Gastroesophageal sphincter (tissue), 4 donors: Measurements from ENCODE around the gene ABCA9. TPM values are rescaled to one million over a fixed set of nuclear protein-coding genes. Genes with fewer than 3 reads are reported as not detected.

Experiments used
- ATAC-seq: fragments of 150-250 bp; one replicate; pipeline ENCODE4 v1.9.1; 2016; ENCODE audit warnings: mild to moderate bottlenecking, moderate library complexity
- H3K27ac ChIP-seq, 4 donors: fragments of 200-600 bp; sonication (generic) in 3 of 4; 1 replicate in 3 of 4; 2 replicates in 1 of 4; pipeline ENCODE4 v1.5.1; 2016 to 2019
- H3K27me3 ChIP-seq: fragments of 200-600 bp; sonication (generic); one replicate; pipeline ENCODE4 v1.5.1; 2019
- H3K36me3 ChIP-seq, 2 donors: fragments of 200-600 bp; sonication (generic); one replicate each; pipeline ENCODE4 v1.5.1; 2019; ENCODE audit warnings: control low read depth in 1 of 2
- H3K4me1 ChIP-seq, 3 donors: fragments of 200-600 bp; sonication (generic); 1 replicate in 2 of 3; 2 replicates in 1 of 3; pipeline ENCODE4 v1.5.1; 2016 to 2019; ENCODE audit warnings: control low read depth in 2 of 3
- H3K4me3 ChIP-seq, 2 donors: fragments of 200-600 bp; sonication (generic); one replicate each; pipeline ENCODE4 v1.5.1; 2019; ENCODE audit warnings: mild to moderate bottlenecking in 1 of 2, moderate library complexity in 1 of 2
- H3K9me3 ChIP-seq, 3 donors: fragments of 200-600 bp; sonication (generic); one replicate each; pipeline ENCODE4 v1.5.1; 2017 to 2019; ENCODE audit warnings: control low read depth in 2 of 3
- EP300 ChIP-seq: sonication (generic); formaldehyde crosslinking; IDR thresholded peaks from one replicate; pipeline ENCODE4 v1.6.1; 2017; ENCODE audit warnings: antibody characterized with exemption, mild to moderate bottlenecking
- POLR2A ChIP-seq, 2 donors: fragments of 450-650 bp; IDR thresholded peaks; one replicate each; pipeline ENCODE4 v1.6.1; 2017; ENCODE audit warnings: antibody characterized with exemption in 2 of 2, mild to moderate bottlenecking in 2 of 2, moderate library complexity in 1 of 2
- POLR2AphosphoS5 ChIP-seq: sonication (generic); formaldehyde crosslinking; IDR thresholded peaks from one replicate; pipeline ENCODE4 v1.6.1; 2017; ENCODE audit warnings: antibody characterized with exemption
- WGBS, 2 donors: methylation state at CpG; one replicate each; pipeline ENCODE4 v1.1.5; 2018; ENCODE audit warnings: low coverage in 1 of 2; 5-methylcytosine and 5-hydroxymethylcytosine counted together
- total RNA-seq, 4 donors: library from RNA; depleted of rRNA; stranded (reverse); fragments of >200 nt; gene quantifications; one replicate each; pipeline ENCODE4 v1.1.0, GENCODE V29; 2016
- TF ChIP-seq, protein P1 (sequence below), 4 experiments: fragments of 200-600 bp in 2 of 4; fragments of 450-650 bp in 2 of 4; sonication (generic) in 1 of 4; IDR thresholded peaks; one replicate each; pipeline ENCODE4 v1.5.1; 2017 to 2019; ENCODE audit warnings: antibody characterized with exemption in 4 of 4, mild to moderate bottlenecking in 2 of 4, moderate library complexity in 2 of 4

ABCA9 gene
- total RNA-seq, 4 donors from 2014 or later: 18.3 to 64.6 (median 26.5) TPM

DNA sequence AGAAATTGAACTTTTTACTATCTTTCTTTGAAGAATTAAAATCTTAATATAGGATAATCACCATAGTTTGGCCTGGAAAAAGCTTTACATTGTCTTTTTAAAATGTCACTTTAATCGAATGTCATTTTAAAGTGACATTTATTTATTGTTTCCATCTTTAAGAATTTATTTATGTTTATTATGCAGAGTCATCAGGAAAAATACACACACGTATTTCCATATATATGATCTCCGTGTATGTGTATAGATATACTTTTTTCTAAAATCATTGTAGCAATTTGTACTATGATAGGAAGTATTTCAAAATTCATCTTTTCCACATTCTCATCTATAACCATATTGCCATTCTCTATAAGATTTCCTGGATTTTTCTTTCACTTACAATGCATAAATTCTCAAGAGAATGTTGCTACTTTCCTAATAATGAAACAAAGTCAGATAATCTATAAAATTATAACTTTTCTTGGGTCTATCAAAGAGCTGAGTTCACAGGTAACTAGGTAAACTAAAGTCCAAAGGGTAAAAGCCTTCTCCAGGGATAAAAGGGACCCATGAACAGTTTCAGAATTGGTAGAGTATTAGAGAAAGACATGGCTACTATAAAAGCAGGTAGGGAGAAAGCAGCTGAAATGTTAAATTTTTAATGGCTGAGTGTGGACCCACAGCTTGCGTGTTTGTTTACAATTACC lies 117.5 kb downstream of the ABCA9 start:
- 73 to 74% methylated on average over 4 of the region's 4 CpGs for WGBS, 2 donors
- Histone ChIP-seq H3K27ac (no peak overlapping the region), H3K36me3 (peaks cover 0 to 4% of the 10 kb centered on the region in 2 donors), H3K4me1 (no peaks in the 10 kb centered on the region), H3K27me3 (no peaks in the 10 kb centered on the region), H3K9me3 (no peaks in the 10 kb centered on the region), H3K4me3 (no peak overlapping the region)
- TF ChIP-seq, protein P1, sequence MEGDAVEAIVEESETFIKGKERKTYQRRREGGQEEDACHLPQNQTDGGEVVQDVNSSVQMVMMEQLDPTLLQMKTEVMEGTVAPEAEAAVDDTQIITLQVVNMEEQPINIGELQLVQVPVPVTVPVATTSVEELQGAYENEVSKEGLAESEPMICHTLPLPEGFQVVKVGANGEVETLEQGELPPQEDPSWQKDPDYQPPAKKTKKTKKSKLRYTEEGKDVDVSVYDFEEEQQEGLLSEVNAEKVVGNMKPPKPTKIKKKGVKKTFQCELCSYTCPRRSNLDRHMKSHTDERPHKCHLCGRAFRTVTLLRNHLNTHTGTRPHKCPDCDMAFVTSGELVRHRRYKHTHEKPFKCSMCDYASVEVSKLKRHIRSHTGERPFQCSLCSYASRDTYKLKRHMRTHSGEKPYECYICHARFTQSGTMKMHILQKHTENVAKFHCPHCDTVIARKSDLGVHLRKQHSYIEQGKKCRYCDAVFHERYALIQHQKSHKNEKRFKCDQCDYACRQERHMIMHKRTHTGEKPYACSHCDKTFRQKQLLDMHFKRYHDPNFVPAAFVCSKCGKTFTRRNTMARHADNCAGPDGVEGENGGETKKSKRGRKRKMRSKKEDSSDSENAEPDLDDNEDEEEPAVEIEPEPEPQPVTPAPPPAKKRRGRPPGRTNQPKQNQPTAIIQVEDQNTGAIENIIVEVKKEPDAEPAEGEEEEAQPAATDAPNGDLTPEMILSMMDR (IDR thresholded peaks at IDR 0.05): no peak
- TF ChIP-seq EP300 (no peak), POLR2AphosphoS5 (no peak), POLR2A (IDR thresholded peaks at IDR 0.05) (no peak)
- no peak for ATAC-seq

GRCh38 chr17:68942389-68942788 lies 118.3 kb downstream of the ABCA9 start:
- no peaks in the 10 kb centered on the region for H3K4me1 ChIP-seq
- TF ChIP-seq POLR2AphosphoS5: no peak
- TF ChIP-seq EP300: no peak
- TF ChIP-seq, protein P1 (IDR thresholded peaks at IDR 0.05): no peak
- no peak for TF ChIP-seq POLR2A (IDR thresholded peaks at IDR 0.05)
- ATAC-seq: no peak
- WGBS, 2 donors: 72 to 74% methylated on average over 3 of the region's 3 CpGs
- H3K27me3 ChIP-seq: no peaks in the 10 kb centered on the region
- peaks cover 0 to 4% of the 10 kb centered on the region in 2 donors for H3K36me3 ChIP-seq
- H3K27ac ChIP-seq: no peak overlapping the region
- no peak overlapping the region for H3K4me3 ChIP-seq
- H3K9me3 ChIP-seq: no peaks in the 10 kb centered on the region

GRCh38 chr17:68941761-68942160 lies 119.0 kb downstream of the ABCA9 start:
- Histone ChIP-seq H3K4me3 (no peak overlapping the region), H3K4me1 (no peaks in the 10 kb centered on the region), H3K27me3 (no peaks in the 10 kb centered on the region), H3K9me3 (no peaks in the 10 kb centered on the region), H3K27ac (no peak overlapping the region), H3K36me3 (peaks cover 0 to 4% of the 10 kb centered on the region in 2 donors)
- no peak for ATAC-seq
- 71 to 81% methylated on average over 6 of the region's 6 CpGs for WGBS, 2 donors
- no peak for TF ChIP-seq EP300
- TF ChIP-seq, protein P1 (IDR thresholded peaks at IDR 0.05): no peak
- TF ChIP-seq POLR2AphosphoS5: no peak
- no peak for TF ChIP-seq POLR2A (IDR thresholded peaks at IDR 0.05)

GRCh38 chr17:68939195-68939594 lies 121.5 kb downstream of the ABCA9 start:
- Histone ChIP-seq H3K4me1 (no peaks in the 10 kb centered on the region), H3K27ac (no peak overlapping the region), H3K27me3 (no peaks in the 10 kb centered on the region), H3K36me3 (peaks cover 0 to 4% of the 10 kb centered on the region in 2 donors), H3K4me3 (no peak overlapping the region), H3K9me3 (no peaks in the 10 kb centered on the region)
- no peak for TF ChIP-seq POLR2AphosphoS5
- no peak for TF ChIP-seq EP300
- TF ChIP-seq, protein P1 (IDR thresholded peaks at IDR 0.05): no peak
- TF ChIP-seq POLR2A (IDR thresholded peaks at IDR 0.05): no peak
- ATAC-seq: no peak
- WGBS, 2 donors: 53 to 67% methylated on average over 3 of the region's 3 CpGs

DNA sequence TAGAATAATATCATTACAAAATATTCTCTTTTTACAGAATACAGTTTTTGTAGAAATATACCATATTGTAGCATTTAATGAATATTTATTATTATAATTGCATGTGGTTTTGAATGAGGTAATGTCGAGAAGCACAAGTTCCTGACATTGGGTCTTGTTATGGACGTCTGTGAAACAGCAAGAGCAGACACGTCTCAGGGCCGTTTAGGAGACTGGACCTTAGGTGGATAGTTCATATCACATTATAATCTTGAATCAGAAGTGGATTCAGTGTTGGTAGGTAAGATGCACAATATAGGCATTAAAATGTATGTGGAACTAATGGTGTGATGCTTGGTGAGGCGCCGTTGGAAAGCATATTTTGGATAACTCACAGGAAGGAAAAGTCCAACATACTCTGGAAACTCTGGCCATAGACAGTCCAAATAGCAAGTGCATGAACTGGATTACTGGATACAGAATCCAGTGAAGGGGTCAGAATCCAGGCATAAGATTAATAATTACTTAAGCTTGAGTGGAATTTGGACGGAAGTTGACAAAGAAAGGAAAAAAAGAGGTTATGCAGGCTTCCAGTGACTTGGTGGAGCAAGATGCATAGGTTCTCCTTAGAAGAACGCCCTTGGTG lies 122.7 kb downstream of the ABCA9 start:
- no peak for ATAC-seq
- H3K9me3 ChIP-seq: no peaks in the 10 kb centered on the region
- 73 to 85% methylated on average over 6 to 8 of the region's 8 CpGs for WGBS, 2 donors

More for the DNA sequence above, 122.7 kb downstream of the ABCA9 start:
- no peaks in the 10 kb centered on the region for H3K4me1 ChIP-seq
- H3K27ac ChIP-seq: no peak overlapping the region
- no peaks in the 10 kb centered on the region for H3K27me3 ChIP-seq
- TF ChIP-seq EP300 (no peak), POLR2A (IDR thresholded peaks at IDR 0.05) (no peak), POLR2AphosphoS5 (no peak)
- TF ChIP-seq, protein P1 (IDR thresholded peaks at IDR 0.05): no peak
- no peak overlapping the region for H3K4me3 ChIP-seq
- peaks cover 0 to 4% of the 10 kb centered on the region in 2 donors for H3K36me3 ChIP-seq
